IPS-18a (cell line): ENCODE measurements around the gene ANKRD29.

ENCODE experiments used
- H3K27ac ChIP-seq: one replicate; pipeline ENCODE4 v1.5.1; 2013; ENCODE audit warnings: low read length
- H3K27me3 ChIP-seq: one replicate; pipeline ENCODE4 v1.6.1; 2013; ENCODE audit warnings: mild to moderate bottlenecking, low read length; ENCODE audit not compliant: control insufficient read depth, insufficient read depth
- H3K36me3 ChIP-seq: one replicate; pipeline ENCODE4 v1.6.1; 2013; ENCODE audit warnings: low read depth, low read length; ENCODE audit not compliant: control insufficient read depth
- H3K4me1 ChIP-seq: one replicate; pipeline ENCODE4 v1.6.1; 2013; ENCODE audit warnings: low read depth, low read length; ENCODE audit not compliant: control insufficient read depth
- H3K4me3 ChIP-seq: one replicate; pipeline ENCODE4 v1.5.1; 2013; ENCODE audit warnings: low read length
- H3K9ac ChIP-seq: one replicate; pipeline ENCODE4 v1.6.1; 2013; ENCODE audit warnings: mild to moderate bottlenecking, low read length, moderate library complexity
- H3K9me3 ChIP-seq: one replicate; pipeline ENCODE4 v1.6.1; 2013; ENCODE audit warnings: low read depth, low read length; ENCODE audit not compliant: control insufficient read depth

The ANKRD29 gene

GRCh38 chr18:23608211-23608610 is 54.5 kb downstream of the ANKRD29 start:
- H3K4me3 ChIP-seq, result no peak overlapping the region
- H3K9me3 ChIP-seq, result no peaks in the 10 kb centered on the region
- H3K9ac ChIP-seq, result no peak overlapping the region
- H3K36me3 ChIP-seq, result no peaks in the 10 kb centered on the region
- H3K4me1 ChIP-seq, result no peaks in the 10 kb centered on the region
- no peak overlapping the region for H3K27ac ChIP-seq
- H3K27me3 ChIP-seq, result no peaks in the 10 kb centered on the region

GRCh38 chr18:23605941-23606340 is 56.8 kb downstream of the ANKRD29 start:
- Histone ChIP-seq H3K36me3 (no peaks in the 10 kb centered on the region), H3K27ac (no peak overlapping the region), H3K4me3 (no peak overlapping the region), H3K27me3 (no peaks in the 10 kb centered on the region), H3K9me3 (no peaks in the 10 kb centered on the region), H3K9ac (no peak overlapping the region), H3K4me1 (no peaks in the 10 kb centered on the region)

- Histone ChIP-seq H3K9ac (no peak overlapping the region), H3K4me3 (no peak overlapping the region), H3K27ac (no peak overlapping the region), H3K4me1 (no peaks in the 10 kb centered on the region), H3K9me3 (no peaks in the 10 kb centered on the region), H3K36me3 (no peaks in the 10 kb centered on the region), H3K27me3 (no peaks in the 10 kb centered on the region)
Measured at GRCh38 chr18:23599809-23600208, 62.9 kb downstream of the ANKRD29 start.

GRCh38 chr18:23596183-23596582 is 66.5 kb downstream of the ANKRD29 start:
- Histone ChIP-seq H3K36me3 (no peaks in the 10 kb centered on the region), H3K9ac (no peak overlapping the region), H3K4me3 (no peak overlapping the region), H3K27me3 (no peaks in the 10 kb centered on the region), H3K27ac (no peak overlapping the region), H3K9me3 (no peaks in the 10 kb centered on the region), H3K4me1 (no peaks in the 10 kb centered on the region)

GRCh38 chr18:23595591-23595990 is 67.1 kb downstream of the ANKRD29 start:
- H3K4me1 ChIP-seq, result no peaks in the 10 kb centered on the region
- no peak overlapping the region for H3K9ac ChIP-seq
- no peaks in the 10 kb centered on the region for H3K36me3 ChIP-seq
- no peak overlapping the region for H3K27ac ChIP-seq
- H3K4me3 ChIP-seq, result no peak overlapping the region
- no peaks in the 10 kb centered on the region for H3K9me3 ChIP-seq
- no peaks in the 10 kb centered on the region for H3K27me3 ChIP-seq

- Histone ChIP-seq H3K4me3 (no peak overlapping the region), H3K36me3 (no peaks in the 10 kb centered on the region), H3K9me3 (no peaks in the 10 kb centered on the region), H3K27ac (no peak overlapping the region), H3K9ac (no peak overlapping the region), H3K27me3 (no peaks in the 10 kb centered on the region), H3K4me1 (no peaks in the 10 kb centered on the region)
Measured at GRCh38 chr18:23593720-23594119, 69.0 kb downstream of the ANKRD29 start.

GRCh38 chr18:23592911-23593310 is 69.8 kb downstream of the ANKRD29 start:
- no peak overlapping the region for H3K27ac ChIP-seq

GRCh38 chr18:23591011-23591410 is 71.7 kb downstream of the ANKRD29 start:
- Histone ChIP-seq H3K9me3 (no peaks in the 10 kb centered on the region), H3K4me1 (peaks cover 3% of the 10 kb centered on the region), H3K27ac (no peak overlapping the region), H3K4me3 (no peak overlapping the region), H3K36me3 (no peaks in the 10 kb centered on the region), H3K27me3 (peaks cover 9% of the 10 kb centered on the region), H3K9ac (no peak overlapping the region)

More at GRCh38 chr18:23592911-23593310, 69.8 kb downstream of the ANKRD29 start:
- Histone ChIP-seq H3K4me1 (no peaks in the 10 kb centered on the region), H3K27me3 (peaks cover 2% of the 10 kb centered on the region), H3K36me3 (no peaks in the 10 kb centered on the region), H3K4me3 (no peak overlapping the region), H3K9ac (no peak overlapping the region), H3K9me3 (no peaks in the 10 kb centered on the region)

GRCh38 chr18:23588836-23589560 is 73.7 kb downstream of the ANKRD29 start:
- Histone ChIP-seq H3K36me3 (no peaks in the 10 kb centered on the region), H3K4me3 (no peak overlapping the region), H3K27me3 (peaks cover 9% of the 10 kb centered on the region), H3K9me3 (no peaks in the 10 kb centered on the region), H3K4me1 (peaks cover 3% of the 10 kb centered on the region), H3K9ac (no peak overlapping the region), H3K27ac (no peak overlapping the region)

- H3K9ac ChIP-seq, result no peak overlapping the region
- no peaks in the 10 kb centered on the region for H3K9me3 ChIP-seq
- peak overlapping the region; percentile 83 for H3K4me3 ChIP-seq
- no peak overlapping the region for H3K27ac ChIP-seq
- H3K36me3 ChIP-seq, result no peaks in the 10 kb centered on the region
- peaks cover 3% of the 10 kb centered on the region for H3K4me1 ChIP-seq
- peaks cover 9% of the 10 kb centered on the region for H3K27me3 ChIP-seq
Measured at GRCh38 chr18:23587220-23587642, 75.5 kb downstream of the ANKRD29 start.

GRCh38 chr18:23586249-23587196 is 76.2 kb downstream of the ANKRD29 start, which contains the start of gene NPC1:
Gene NPC1, minus strand, starts transcription at chr18:23586506. Its CDS starts 163 bp downstream, at chr18:23586343.
- Histone ChIP-seq H3K4me1 (peaks cover 3% of the 10 kb centered on the region), H3K27me3 (peaks cover 9% of the 10 kb centered on the region), H3K36me3 (no peaks in the 10 kb centered on the region), H3K9me3 (no peaks in the 10 kb centered on the region), H3K27ac (peak within 1 kb of the TSS; percentile 84), H3K4me3 (peak within 1 kb of the TSS; percentile 83), H3K9ac (peak within 1 kb of the TSS; percentile 90)
